A549 (cell line): Measurements from ENCODE around the gene POLR2L. TPM values are rescaled to one million over a fixed set of nuclear protein-coding genes. Genes with fewer than 3 reads are reported as not detected.

Source experiments
- ATAC-seq, 2 experiments: fragments of 200-7000 bp in 1 of 2; fragments of >200 bp in 1 of 2; cut with Nextera tagmentation in 1 of 2; cut with Tn5 transposase in 1 of 2; 3 replicates each; pipeline versions ENCODE4 v1.8.0 to v1.9.1; 2018 to 2020; ENCODE audit warnings: mild to moderate bottlenecking in 1 of 2, moderate library complexity in 1 of 2
- CTCF ChIA-PET: fragments of 300-600 bp; sonication (Branson Sonifier 250); formaldehyde crosslinking; extraction: SDS; loops from one replicate; lab custom pipeline; 2021; ENCODE audit warnings: antibody characterized with exemption, inconsistent platforms; lab: Yijun Ruan, JAX
- POLR2A ChIA-PET: fragments of 350-600 bp; formaldehyde crosslinking; extraction: SDS; loops from one replicate; lab custom pipeline; 2021; ENCODE audit warnings: antibody characterized with exemption, inconsistent platforms; lab: Yijun Ruan, JAX
- DNase-seq, 2 experiments: peaks; one replicate each; pipeline versions ENCODE4 v3.0.0 to v3.0.0-alpha.2; 2011 to 2016; ENCODE audit warnings: low read depth in 1 of 2, low spot score in 1 of 2
- FAIRE-seq: peaks from 2 replicates; lab custom pipeline; 2011; peaks lifted over from hg19 to GRCh38; lab: Jason Lieb, UNC
- H3K27ac ChIP-seq, 2 experiments: fragments of >200 bp; sonication (Bioruptor Twin); formaldehyde crosslinking; 3 replicates each; pipeline ENCODE4 v1.5.1; 2016 to 2017
- H3K4me1 ChIP-seq: fragments of >200 bp; sonication (Bioruptor Twin); formaldehyde crosslinking; 3 replicates; pipeline ENCODE4 v1.6.1; 2016
- H3K4me2 ChIP-seq: fragments of >200 bp; sonication (Bioruptor Twin); formaldehyde crosslinking; 3 replicates; pipeline ENCODE4 v1.6.1; 2016
- H3K4me3 ChIP-seq: fragments of >200 bp; sonication (Bioruptor Twin); formaldehyde crosslinking; 3 replicates; pipeline ENCODE4 v1.5.1; 2016
- H3K9me3 ChIP-seq: fragments of >200 bp; sonication (Bioruptor Twin); formaldehyde crosslinking; 3 replicates; pipeline ENCODE4 v1.6.1; 2016
- BCL3 ChIP-seq: fragments of >200 bp; sonication (Bioruptor Twin); formaldehyde crosslinking; IDR thresholded peaks from 3 replicates; pipeline ENCODE4 v1.6.1; 2016
- CBX2 ChIP-seq: fragments of 200-600 bp; sonication (generic); IDR thresholded peaks from 2 replicates; pipeline ENCODE4 v1.6.1; 2016; ENCODE audit warnings: low read depth, mild to moderate bottlenecking, borderline replicate concordance
- CBX8 ChIP-seq: fragments of 200-600 bp; sonication (generic); IDR thresholded peaks from 2 replicates; pipeline ENCODE4 v1.6.1; 2016
- CHD4 ChIP-seq: fragments of 200-600 bp; sonication (generic); IDR thresholded peaks from 2 replicates; pipeline ENCODE4 v1.6.1; 2016; ENCODE audit warnings: antibody characterized with exemption, mild to moderate bottlenecking, borderline replicate concordance
- EP300 ChIP-seq, 2 experiments: fragments of >200 bp; sonication (Bioruptor Twin); formaldehyde crosslinking; IDR thresholded peaks; 2 replicates in 1 of 2; 3 replicates in 1 of 2; pipeline ENCODE4 v1.6.1; 2016 to 2017
- ESRRA ChIP-seq: fragments of 150-350 bp; IDR thresholded peaks from 2 replicates; pipeline ENCODE4 v1.6.1; 2014; ENCODE audit warnings: mild to moderate bottlenecking, low read length, borderline replicate concordance
- FOSB ChIP-seq: fragments of 250-450 bp; sonication (Bioruptor Pico); IDR thresholded peaks from 2 replicates; pipeline ENCODE4 v1.5.0; 2020; ENCODE audit warnings: mild to moderate bottlenecking, moderate library complexity
- FOSL2 ChIP-seq, 2 experiments: fragments of 450-650 bp in 1 of 2; fragments of >200 bp in 1 of 2; sonication (Bioruptor Twin) in 1 of 2; formaldehyde crosslinking; IDR thresholded peaks; 2 replicates each; pipeline versions ENCODE4 v1.5.0 to v1.6.1; 2016 to 2020; ENCODE audit warnings: mild to moderate bottlenecking in 1 of 2, moderate library complexity in 1 of 2
- HDAC2 ChIP-seq: fragments of 200-600 bp; sonication (generic); IDR thresholded peaks from 2 replicates; pipeline ENCODE4 v1.6.1; 2016
- HEYL ChIP-seq: fragments of 250-450 bp; sonication (Bioruptor Pico); IDR thresholded peaks from 2 replicates; pipeline ENCODE4 v1.8.0; 2021; ENCODE audit warnings: mild to moderate bottlenecking, moderate library complexity
- HOXA7 ChIP-seq: fragments of 250-450 bp; sonication (Bioruptor Pico); IDR thresholded peaks from 2 replicates; pipeline ENCODE4 v1.5.0; 2020; ENCODE audit warnings: mild to moderate bottlenecking, moderate library complexity
- HOXB5 ChIP-seq: fragments of 250-450 bp; sonication (Bioruptor Pico); IDR thresholded peaks from 2 replicates; pipeline ENCODE4 v1.5.0; 2020; ENCODE audit warnings: mild to moderate bottlenecking, moderate library complexity
- KDM1A ChIP-seq: fragments of 200-600 bp; sonication (generic); IDR thresholded peaks from 2 replicates; pipeline ENCODE4 v1.6.1; 2016; ENCODE audit warnings: low read depth, mild to moderate bottlenecking
- KDM5A ChIP-seq: fragments of 200-600 bp; sonication (generic); IDR thresholded peaks from 2 replicates; pipeline ENCODE4 v1.6.1; 2016; ENCODE audit warnings: antibody characterized with exemption, mild to moderate bottlenecking
- MAX ChIP-seq: IDR thresholded peaks from 2 replicates; pipeline ENCODE4 v1.6.1; 2012
- MYC ChIP-seq: IDR thresholded peaks from 2 replicates; pipeline ENCODE4 v1.6.1; 2012; ENCODE audit warnings: mild to moderate bottlenecking, inconsistent platforms, low read length, improper control_type of control experiment, borderline replicate concordance
- NPAS2 ChIP-seq: fragments of 250-450 bp; sonication (Bioruptor Pico); IDR thresholded peaks from 2 replicates; pipeline ENCODE4 v1.8.0; 2022; ENCODE audit warnings: mild to moderate bottlenecking, moderate library complexity, borderline replicate concordance
- PBX3 ChIP-seq: IDR thresholded peaks from 2 replicates; pipeline ENCODE4 v1.6.1; 2012
- PHF8 ChIP-seq: fragments of 200-600 bp; sonication (generic); IDR thresholded peaks from 2 replicates; pipeline ENCODE4 v1.6.1; 2016; ENCODE audit warnings: low read depth, mild to moderate bottlenecking, antibody characterized with exemption, moderate library complexity, borderline replicate concordance
- POLR2A ChIP-seq: IDR thresholded peaks from 2 replicates; pipeline ENCODE4 v1.6.1; 2012; ENCODE audit warnings: mild to moderate bottlenecking, low read length
- RAD21 ChIP-seq, 2 experiments: fragments of >200 bp in 1 of 2; sonication (Bioruptor Twin) in 1 of 2; formaldehyde crosslinking in 1 of 2; IDR thresholded peaks in 1 of 2; conservative IDR thresholded peaks in 1 of 2; 2 replicates in 1 of 2; 3 replicates in 1 of 2; pipeline ENCODE4 v1.6.1; 2012 to 2018; ENCODE audit warnings: inconsistent platforms in 1 of 2
- RCOR1 ChIP-seq: fragments of 150-350 bp; IDR thresholded peaks from 2 replicates; pipeline ENCODE4 v1.6.1; 2014; ENCODE audit warnings: antibody characterized with exemption, low read length, low read depth
- REST ChIP-seq: fragments of 200-600 bp; sonication (generic); IDR thresholded peaks from 2 replicates; pipeline ENCODE4 v1.6.1; 2016; ENCODE audit warnings: antibody characterized with exemption, mild to moderate bottlenecking, moderate library complexity
- RFX5 ChIP-seq: fragments of 450-650 bp; IDR thresholded peaks from 2 replicates; pipeline ENCODE4 v1.7.1; 2014; ENCODE audit warnings: antibody characterized with exemption, mild to moderate bottlenecking, moderate library complexity
- RNF2 ChIP-seq: fragments of 200-600 bp; sonication (generic); IDR thresholded peaks from 2 replicates; pipeline ENCODE4 v1.6.1; 2016; ENCODE audit warnings: low read depth, mild to moderate bottlenecking, antibody characterized with exemption, moderate library complexity, borderline replicate concordance
- SREBF2 ChIP-seq: fragments of 450-650 bp; IDR thresholded peaks from 2 replicates; pipeline ENCODE4 v1.6.1; 2014; ENCODE audit warnings: mild to moderate bottlenecking, moderate library complexity
- ZC3H11A ChIP-seq: fragments of 450-650 bp; IDR thresholded peaks from 2 replicates; pipeline ENCODE4 v1.6.1; 2014; ENCODE audit warnings: antibody characterized with exemption, mild to moderate bottlenecking
- ZFP36 ChIP-seq: fragments of 450-650 bp; IDR thresholded peaks from 2 replicates; pipeline ENCODE4 v1.6.1; 2014; ENCODE audit warnings: borderline replicate concordance; ENCODE audit not compliant: partially characterized antibody
- ZSCAN20 ChIP-seq: fragments of 250-450 bp; sonication (Bioruptor Pico); IDR thresholded peaks from 2 replicates; pipeline ENCODE4 v1.8.0; 2022; ENCODE audit warnings: mild to moderate bottlenecking, moderate library complexity
- WGBS: methylation state at CpG from one replicate; pipeline ENCODE4 v1.1.6; 2017; ENCODE audit errors: missing lambda C conversion rate; 5-methylcytosine and 5-hydroxymethylcytosine counted together
- polyA plus RNA-seq, 4 experiments: library from polyadenylated mRNA; depleted of rRNA in 3 of 4; stranded (reverse); fragments of >200 nt; fragmentation: RNase III in 1 of 4; extraction: RNeasy Plus Mini Kit Qiagen cat#74134 plus additional on column Dnase treatment in 1 of 4; gene quantifications; 2 replicates in 3 of 4; 3 replicates in 1 of 4; pipeline ENCODE4 v1.2.3, GENCODE V29; 2011 to 2017

The POLR2L gene
- polyA plus RNA-seq, 2 of the 4 experiments (the other 2 are of a cell fraction) = 140 to 773 TPM

- TF ChIP-seq REST = 0 out of 2 replicates have a peak, but pooled peaks have one; percentile 5
- TF ChIP-seq RCOR1 = no peak
- TF ChIP-seq SREBF2 = no peak
- TF ChIP-seq FOSB (CRISPR knock-in tag) = no peak
- TF ChIP-seq ZFP36 = no peak
- TF ChIP-seq HEYL = no peak
- no peak for TF ChIP-seq CBX8
- no peak for TF ChIP-seq BCL3
- no peak for TF ChIP-seq EP300 (IDR thresholded peaks at IDR 0.05)
- TF ChIP-seq MAX = peak; percentile 39
- TF ChIP-seq RFX5 = no peak
- TF ChIP-seq ZSCAN20 = no peak
- no peak for TF ChIP-seq KDM1A
- no peak for TF ChIP-seq PHF8
Measured at GRCh38 chr11:819943-820649, 22.2 kb downstream of the POLR2L start (continued).

GRCh38 chr11:819129-819931 lies 23.0 kb downstream of the POLR2L start:
- DNase-seq (peak in 1 of 2 experiments; percentile 88), FAIRE-seq (no peak), ATAC-seq (peak; percentile 40 to 66)
- WGBS = no CpG with 5 or more reads among the region's 96 CpGs
- POLR2A ChIA-PET = interaction anchor here (0.6 to 3.1 kb wide), 16 partner anchors 8 to 107 kb away, joined by 3 to 52 read pairs (median 6); partner anchors contain the start of genes CD151, CEND1, CRACR2B and RPLP2
- no peaks in the 10 kb centered on the region for H3K9me3 ChIP-seq
- peak overlapping the region; percentile 87 to 90 for H3K27ac ChIP-seq
- H3K4me2 ChIP-seq = peak overlapping the region; percentile 97
- peak overlapping the region; percentile 99 for H3K4me3 ChIP-seq
- H3K4me1 ChIP-seq = peaks cover 32% of the 10 kb centered on the region
- CTCF ChIA-PET = interaction anchor here (0.8 to 1.7 kb wide), 5 partner anchors 10 to 21 kb away, joined by 3 to 4 read pairs (median 3); no protein-coding TSS in a partner anchor
- TF ChIP-seq CBX8 = no peak
- no peak for TF ChIP-seq ESRRA
- no peak for TF ChIP-seq HEYL
- no peak for TF ChIP-seq KDM5A
- peak; percentile 53 for TF ChIP-seq MAX
- no peak for TF ChIP-seq FOSL2 (IDR thresholded peaks at IDR 0.05)
- TF ChIP-seq FOSL2 (CRISPR knock-in tag; IDR thresholded peaks at IDR 0.05) = no peak
- no peak for TF ChIP-seq RFX5
- TF ChIP-seq POLR2A = peak; percentile 62
- no peak for TF ChIP-seq NPAS2 (CRISPR knock-in tag)
- TF ChIP-seq ZC3H11A = no peak
- TF ChIP-seq HOXB5 (CRISPR knock-in tag) = no peak
- TF ChIP-seq HOXA7 = no peak
- TF ChIP-seq PBX3 = peak; percentile 39; the same call in 1 of the 2 replicates
- TF ChIP-seq PHF8 = peak; percentile 97
- TF ChIP-seq RAD21 (conservative IDR thresholded peaks at IDR 0.05 in 1 of 2, IDR thresholded peaks at IDR 0.05 in 1 of 2) = no peak
- TF ChIP-seq SREBF2 = no peak
- TF ChIP-seq MYC = 0 out of 2 replicates have a peak, but pooled peaks have one; percentile 36
- no peak for TF ChIP-seq RNF2
- no peak for TF ChIP-seq CBX2
- TF ChIP-seq HDAC2 = no peak
- no peak for TF ChIP-seq CHD4
